Activated CD4-positive, alpha-beta T cell treated with anti-CD3 and anti-CD28 coated beads for 1 hour (primary cell): ENCODE measurements around the gene HDAC8.

Experiments
- DNase-seq: peaks from one replicate; pipeline ENCODE4 v3.0.0-alpha.2; 2020

HDAC8 gene

DNA sequence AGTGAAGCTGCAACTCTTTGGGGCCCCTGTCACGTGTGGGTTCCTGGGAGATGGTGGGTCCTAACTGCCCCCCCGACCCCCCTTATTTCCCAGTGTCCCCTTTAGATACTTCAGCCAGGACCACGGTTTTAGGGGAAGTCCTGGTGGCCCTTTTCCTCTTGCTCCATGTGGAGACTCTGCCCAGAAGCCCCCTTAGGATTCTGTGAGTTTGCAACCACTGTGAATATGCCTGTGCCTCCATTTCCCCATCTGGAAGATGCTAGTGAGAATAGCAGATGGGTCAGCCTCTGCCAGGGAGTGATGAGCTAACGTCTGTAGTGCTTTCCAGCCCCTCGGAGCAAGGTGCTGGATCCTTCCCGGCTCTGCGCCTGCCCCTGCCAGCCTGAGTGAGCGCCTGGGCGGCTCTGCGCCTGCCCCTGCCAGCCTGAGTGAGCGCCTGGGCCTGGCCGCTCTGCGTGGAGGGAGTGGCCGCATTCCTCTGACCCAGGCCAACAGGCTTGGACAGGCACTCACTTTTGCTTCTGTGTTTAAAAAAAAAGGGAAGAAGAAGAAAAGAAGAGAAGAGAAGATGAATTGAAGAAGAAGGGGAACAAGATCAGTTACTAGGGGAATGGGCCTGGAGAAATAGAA, 260.2 kb downstream of the HDAC8 start:
- DNase-seq = no peak

DNA sequence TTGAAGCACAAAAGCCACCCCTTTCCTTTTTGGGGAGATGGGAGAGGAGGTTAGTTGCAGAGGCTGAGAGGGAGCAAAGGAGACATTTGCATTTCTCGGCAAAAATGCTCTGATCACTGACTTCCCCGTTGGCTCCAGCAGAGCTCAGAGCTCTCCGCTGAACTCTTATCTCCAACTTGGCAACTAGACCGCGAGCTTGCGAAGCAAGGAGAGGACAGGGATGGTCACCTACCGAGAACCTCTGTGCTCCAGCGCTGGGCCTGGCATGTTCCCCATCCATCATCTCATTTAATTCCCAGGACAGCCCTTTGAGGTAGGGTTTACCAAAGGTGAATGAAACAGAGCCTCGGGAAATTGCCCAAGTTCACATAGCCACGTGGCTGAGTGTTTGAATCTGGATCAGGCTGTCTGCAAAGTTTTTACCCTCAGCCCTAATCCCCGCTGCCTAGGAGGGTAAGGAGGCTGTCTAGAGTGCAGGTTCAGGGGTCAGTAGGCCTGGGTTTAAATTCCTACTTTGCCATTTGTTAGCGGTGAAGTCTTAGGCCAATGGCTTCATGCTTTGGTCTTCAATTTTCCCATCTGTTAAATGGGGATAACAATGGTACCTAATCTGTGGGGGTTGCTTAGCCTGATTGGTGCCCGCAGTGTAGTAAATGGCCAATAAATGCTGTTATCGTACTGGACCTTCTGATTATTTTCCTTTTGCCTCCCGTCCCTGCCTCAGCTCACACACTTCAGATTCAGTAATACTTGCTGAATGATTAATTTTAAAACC, 263.2 kb downstream of the HDAC8 start:
- no peak for DNase-seq

DNA sequence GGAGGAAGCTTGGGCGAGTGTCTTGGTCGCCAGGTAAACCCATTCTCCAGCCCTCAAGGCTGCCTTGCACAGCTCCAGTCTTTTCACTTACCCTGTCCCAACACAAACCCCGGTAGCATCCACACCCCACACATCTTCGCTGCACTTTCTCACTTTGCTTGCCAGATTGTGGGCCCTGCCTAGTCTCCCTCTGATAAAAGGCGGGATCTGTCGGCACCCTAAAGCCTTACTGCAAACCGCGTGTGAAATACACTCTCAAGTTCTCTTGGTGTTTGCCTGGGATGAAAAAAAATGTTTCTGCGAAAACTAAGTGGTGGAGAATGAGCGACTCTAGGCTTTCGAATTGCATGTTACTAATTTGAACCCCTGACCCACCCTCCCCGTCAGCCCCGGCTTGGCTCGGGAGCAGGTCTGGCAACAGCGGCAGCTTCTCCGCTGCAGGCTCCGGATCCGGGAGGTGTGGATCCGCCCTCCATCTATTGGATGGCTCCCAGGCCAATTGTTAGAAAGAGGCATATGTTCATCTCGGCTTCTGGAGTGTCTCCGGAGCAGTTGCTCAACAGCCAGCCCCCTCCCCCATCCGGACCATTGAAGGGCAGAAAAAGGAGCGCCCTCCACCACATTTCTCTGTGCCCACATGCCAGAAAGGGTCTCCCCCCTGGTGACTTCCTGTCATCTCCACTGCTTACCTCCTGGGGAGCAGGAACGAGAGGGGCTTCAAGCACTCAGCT, 263.9 kb downstream of the HDAC8 start:
- no peak for DNase-seq

DNA sequence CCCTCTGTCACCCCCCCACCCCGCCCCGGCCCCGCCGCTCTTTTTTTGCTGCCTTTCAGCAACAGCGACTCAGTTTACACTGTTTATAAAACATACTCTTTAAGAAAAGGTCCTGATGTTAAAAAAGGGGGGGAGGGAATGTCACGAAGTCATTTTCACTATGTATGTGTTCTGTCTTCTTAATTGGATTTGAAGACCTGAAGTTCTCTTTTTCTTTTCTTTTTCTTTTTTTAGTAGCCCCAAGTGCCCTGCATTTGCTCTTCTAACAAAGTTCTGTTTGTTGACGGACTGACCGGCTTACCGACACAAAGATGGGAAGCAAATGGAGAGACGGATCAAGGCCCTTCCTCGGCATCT, 264.5 kb downstream of the HDAC8 start:
- DNase-seq = no peak

DNA sequence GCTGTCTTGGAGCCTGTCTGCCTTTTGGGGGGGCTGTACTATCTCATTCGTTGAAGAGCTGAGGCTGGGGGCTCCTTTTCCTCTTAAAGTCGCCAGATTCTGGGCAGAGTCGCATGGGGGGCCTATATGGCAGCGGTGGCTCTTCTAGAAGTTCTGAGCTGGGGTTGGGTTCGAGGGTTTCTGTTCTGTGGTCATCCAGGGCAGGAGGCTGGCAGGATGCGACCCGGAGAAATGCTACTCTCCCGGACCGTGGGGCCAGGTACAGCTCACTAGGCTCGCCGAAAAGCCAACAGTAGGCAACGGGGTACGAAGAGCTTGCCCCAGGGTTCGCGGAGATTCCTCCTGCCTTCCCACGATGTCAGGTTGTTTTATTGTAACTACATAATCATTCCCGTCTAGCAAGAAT, 265.0 kb downstream of the HDAC8 start:
- no peak for DNase-seq

DNA sequence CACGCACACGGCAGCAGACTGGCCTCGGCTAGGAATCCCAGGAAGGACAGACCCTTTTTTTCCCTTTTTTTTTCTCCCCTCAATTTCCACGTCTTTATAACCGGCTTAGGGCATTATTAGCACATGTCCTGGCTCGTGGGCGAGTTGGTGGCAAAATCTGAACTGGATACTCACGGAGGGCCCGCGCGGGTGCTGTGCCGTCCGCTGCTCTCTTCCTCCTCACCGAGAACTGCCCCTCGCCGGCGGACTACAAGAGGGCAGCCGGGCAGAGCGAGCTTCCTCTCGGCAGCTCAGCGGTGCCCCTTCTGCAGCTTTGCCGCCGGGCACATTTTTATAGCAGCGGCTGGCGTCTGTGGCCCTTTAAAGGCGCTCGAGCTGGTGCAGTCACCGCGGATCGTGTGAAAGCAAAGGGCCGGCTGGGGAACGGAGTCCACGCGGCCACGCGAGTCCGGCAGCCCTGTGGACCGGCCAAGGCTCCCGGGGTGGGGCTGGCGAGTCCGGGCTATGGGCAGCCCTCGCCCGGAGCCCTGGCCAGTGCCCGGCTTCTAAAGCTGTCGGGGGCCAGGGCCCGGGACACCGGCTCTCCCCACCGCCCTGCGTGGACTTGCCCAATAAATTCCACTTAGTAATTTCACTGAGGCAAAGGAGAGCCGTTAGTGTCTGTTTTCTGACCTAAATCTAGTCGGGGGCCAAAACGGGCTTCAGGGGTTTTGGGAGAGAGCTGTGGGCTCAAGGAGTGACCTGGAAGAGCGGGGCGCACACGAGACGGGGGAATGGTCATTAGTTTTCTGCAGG, 265.6 kb downstream of the HDAC8 start:
- DNase-seq = no peak

DNA sequence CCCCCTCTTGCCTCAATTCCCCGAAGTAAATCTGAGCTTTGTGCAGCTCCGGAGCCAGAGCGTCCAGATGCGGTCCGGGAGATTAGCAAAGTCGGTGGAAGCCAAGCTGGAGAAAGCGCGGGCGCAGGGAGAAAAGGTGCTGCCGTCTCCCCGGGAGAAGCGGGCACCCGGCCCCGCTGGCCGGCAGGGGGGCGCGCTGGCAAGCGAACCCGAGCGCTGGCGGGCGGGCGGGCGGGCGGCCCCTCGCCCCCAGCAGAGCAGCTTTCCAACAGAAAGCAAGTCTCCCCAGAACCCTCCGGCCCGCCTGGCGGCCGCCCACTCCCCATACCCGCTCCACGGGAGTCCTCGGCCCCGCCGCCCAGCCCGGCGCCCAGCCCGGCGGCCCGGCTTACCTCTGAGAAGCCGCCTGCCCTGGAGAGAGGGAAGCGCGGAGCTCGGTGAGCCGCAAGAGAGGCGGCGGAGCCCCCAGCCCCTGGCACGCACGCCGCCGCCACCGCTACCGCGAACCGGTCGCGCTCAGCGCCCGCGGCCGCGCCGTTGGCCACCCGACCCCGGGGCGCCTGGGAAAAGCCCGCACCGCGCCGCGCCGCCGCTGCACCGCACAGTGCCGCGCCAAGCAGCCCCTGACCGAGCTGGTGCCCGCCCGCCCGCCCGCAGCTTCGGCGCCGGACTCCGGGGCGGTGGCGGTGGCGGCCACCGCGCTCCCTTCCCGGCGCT, 266.4 kb downstream of the HDAC8 start:
- no peak for DNase-seq

DNA sequence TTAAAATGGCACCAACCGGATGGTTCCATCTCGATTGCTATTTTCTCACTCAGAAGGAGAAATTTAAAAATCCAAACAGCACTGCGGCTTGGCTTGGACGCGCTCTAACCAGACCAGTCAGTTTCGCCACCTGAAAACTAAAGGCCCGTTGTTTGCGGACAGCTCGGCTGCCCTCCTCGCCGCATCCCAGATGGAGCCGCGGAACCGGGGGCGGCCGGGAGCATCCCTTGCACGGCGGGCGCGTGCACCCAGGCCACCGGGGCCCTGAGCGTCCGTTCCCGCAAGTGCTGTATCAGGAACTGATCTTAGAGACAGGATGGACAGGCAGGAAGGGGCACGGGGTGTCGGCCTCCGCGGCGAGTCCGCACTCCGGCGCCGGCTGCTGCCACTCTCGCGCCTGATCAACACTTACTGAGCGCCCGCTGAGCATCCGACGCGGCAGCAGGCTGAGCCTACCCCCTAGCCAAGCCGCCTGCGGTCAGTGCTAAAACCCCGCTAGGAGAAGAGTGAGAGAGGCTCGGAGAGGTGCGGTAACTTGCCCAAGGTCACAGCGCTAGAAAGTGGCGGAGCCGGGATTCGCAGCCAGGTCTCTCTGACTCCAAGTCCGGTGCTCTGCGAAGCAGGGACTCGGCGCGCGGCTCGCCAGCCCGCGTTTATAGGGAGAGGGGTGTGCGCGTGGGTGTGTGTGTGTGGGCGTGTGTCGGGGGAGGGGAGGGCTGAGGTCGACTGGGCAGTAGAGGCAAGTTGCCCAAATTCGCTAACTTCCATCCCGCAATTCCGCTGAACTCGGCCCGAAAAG, 267.2 kb downstream of the HDAC8 start, which contains the start of gene CITED1:
TSS of gene CITED1 (minus strand) at position 629 of the 799 bp plus-strand sequence. CDS start 3,045 bp downstream, outside the sequence.
- DNase-seq = no peak

DNA sequence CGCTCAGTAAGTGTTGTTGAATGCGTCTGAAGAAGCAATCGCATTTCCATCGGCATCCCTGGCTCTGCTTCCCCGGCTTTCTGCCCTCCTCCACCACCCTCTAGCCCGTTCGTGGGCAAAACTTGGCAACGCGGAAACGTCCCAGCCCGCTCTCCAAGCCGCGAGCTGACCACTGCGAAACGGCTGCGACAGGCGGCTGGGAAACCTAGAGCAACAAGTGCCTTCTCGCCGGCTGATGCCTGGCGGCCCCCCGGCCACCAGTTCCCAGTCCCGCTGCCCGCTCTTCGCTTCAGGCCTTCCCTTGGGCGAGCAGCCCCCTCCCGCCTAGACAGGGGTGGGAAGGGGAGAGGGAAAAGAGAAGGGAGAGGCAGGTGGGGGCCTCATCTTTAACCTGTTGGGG, 267.8 kb downstream of the HDAC8 start:
- no peak for DNase-seq

DNA sequence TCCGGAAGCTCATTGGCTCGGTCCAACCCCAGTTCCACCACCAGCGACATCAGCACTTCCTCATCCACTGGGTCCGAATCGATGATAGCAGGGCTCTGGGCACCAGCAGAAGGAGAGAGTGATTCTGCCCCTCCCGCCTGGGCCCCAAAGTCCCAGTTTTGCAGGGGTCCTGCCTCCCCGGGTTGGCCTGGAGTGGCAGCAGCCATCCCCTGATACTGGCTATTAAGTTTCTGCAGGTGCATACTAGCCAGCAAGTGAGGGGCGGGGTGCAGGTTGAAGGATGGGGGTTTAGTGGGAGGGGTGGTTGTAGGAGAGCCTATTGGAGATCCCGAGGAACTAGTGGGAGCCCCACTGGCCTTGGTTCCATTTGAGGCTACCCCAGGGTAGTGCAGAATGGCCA, 270.9 kb downstream of the HDAC8 start:
- no peak for DNase-seq

DNA sequence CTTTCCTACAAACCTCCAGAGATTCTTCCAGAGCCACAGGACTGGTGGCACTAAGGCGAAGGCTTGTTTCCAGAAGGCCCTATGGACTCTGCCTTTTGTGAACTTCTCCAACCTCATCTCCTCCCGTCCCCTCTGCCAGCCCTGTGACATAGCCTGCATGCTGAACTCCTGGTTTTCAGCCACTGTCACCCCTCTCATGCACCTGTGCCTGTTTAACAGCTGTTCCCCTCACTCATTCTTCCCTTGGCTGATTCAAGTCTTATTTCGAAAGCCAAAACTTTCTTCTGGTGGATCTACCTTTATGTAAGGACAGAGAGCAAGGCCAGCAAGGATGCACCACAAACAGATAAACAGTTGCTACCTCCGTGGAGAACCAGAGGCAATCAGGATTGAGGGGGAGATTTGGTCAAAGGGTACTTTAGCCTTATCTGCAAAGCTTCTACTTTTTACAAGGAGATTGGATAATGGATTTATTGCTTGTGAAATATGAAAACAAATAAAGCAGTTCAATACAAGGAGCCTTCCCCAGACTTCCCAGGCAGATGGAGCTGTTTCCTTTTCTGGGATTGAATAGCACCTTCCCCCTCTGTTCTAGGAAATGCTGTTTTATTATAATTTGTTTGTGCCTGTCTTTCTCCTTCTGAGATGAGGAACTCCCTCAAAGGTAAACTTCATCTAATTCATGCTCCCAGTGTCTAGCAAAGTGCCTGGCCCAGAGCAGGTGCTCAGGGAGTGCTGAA, 272.6 kb downstream of the HDAC8 start:
- no peak for DNase-seq

DNA sequence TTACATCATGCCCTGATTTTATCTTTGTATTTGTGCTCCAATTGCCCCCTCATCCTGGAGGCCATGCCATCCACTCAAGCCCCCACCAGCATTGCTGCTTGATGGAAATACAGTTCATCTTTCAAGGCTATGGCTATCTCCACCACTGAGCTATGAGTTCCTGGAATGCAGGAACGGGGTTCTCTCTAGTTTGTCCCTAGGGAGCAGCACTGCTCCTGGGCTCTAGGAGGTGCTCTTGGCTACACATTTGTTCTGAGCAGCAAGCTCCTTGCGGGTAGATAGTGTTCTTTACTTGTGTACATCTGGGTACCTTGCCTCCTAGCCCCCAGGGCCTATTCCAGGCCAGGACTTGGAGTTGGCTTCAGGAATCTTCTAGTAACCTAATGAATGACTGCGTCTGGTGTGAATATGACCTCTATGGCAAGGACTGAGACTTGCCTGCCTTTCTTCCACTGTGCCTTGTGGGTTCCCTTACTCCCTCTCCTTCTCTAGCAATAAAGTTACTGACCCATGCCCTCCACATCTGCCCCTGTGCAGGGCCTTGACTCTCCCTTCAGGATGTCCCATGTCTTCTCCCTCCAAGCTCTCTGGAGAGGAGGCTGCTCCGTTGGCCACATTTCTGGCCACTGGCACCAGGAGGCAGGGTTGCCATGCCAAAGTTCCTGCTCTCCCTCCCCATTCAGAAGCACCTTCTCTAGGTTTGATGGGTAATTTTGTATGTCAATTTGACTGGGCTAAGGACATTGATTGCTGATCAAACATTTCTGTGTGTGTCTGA, 274.5 kb downstream of the HDAC8 start:
- no peak for DNase-seq

DNA sequence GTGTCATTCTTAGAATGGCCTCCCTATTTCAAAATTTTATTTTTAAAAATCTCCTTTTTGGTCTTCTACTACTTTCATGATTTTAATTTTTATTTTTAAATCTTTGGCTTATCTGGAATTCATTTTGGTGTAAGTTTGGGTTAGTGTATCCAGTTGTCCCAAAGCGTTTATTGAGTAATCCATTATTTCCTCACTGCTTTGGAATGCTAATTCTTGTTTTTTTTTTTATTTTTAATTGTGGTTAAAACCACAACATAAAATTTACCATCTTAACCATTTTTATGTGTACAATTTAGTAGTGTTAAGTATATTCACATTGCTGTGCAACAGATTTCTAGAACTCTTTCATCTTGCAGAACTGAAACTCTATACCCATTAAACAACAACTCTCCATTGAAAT, 275.7 kb downstream of the HDAC8 start:
- DNase-seq = no peak

DNA sequence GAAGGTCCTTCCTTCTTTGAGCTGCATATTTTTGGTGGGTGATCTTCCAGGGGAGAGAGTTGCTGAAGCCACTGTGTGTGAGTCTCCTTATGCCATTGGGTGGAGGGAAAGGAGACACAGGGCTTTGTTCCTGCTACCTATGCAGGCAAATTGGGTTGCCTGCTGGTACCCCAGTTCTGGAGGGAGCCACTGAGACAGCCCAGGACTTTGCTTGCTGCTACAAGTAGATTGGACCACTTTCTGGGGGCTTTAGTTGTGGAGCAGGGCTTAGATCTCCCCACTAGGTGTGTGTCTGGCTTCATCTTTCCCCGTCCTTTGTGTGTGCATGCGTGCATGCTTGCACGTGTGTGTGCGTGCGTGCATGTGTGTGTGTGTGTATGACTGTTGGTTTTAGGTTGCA, 276.9 kb downstream of the HDAC8 start:
- DNase-seq = no peak

DNA sequence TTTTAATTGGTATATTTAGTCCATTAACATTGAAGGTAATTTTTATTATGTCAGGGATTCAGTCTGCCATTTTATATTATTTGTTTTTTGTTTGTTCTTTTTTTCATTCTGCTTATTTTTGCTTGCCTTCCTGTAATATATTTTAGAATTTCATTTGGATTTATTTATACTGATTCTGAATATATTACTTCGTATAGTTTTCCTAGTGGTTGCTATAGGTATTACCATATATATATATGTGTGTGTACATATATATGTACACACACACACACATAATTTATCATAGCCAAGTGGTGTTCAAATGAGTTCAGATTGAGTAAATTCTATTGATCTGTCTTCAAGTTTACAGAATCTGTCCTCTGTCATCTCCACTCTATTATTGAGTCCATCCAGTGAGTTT, 278.1 kb downstream of the HDAC8 start:
- no peak for DNase-seq

DNA sequence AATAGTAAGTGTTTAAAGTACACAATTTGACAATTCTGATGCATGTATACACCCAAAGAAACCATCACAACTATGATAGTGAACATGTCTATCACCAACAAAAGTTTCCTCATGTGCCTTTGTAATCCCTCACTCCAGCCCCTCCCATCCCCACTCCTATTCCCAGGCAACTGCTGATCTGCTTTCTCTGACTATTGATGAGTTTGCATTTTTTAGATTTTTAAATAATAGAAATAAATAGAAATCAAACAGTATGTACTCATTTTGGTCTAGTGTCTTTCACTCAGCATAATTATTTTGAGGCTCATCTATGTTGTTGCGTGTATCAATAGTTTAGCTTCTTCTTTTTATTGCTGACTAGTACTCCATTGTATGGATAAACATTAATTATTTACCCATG, 290.3 kb downstream of the HDAC8 start:
- no peak for DNase-seq

DNA sequence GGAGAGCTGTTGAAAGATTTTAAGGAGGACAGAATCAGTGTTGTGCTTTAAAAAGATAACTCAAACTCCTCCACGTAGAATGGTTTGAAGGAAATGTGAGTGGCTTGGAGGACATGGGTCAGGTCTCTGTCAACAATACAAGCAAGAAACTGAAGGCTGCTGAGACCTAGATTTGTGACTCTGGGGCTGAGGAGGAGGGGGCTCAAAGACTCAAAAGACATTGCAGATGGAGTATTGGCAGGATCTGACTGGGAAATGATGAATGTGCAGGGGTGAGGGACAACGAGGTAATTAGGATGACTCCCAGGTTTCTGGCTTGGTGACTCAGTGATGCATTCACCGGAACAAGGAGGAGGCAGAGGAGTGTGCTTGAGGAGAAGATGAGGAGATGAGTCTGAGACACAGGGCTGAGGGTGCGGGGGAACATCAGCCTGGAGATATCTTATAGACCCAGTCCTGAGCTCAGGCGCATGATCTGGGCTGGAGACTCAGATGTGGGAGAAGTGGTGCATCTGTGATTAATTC, 292.3 kb downstream of the HDAC8 start:
- no peak for DNase-seq
